WTC11 (cell line): ENCODE measurements around the gene MYL4. TPM values are rescaled to one million over a fixed set of nuclear protein-coding genes. Genes with fewer than 3 reads are reported as not detected.

Experiments
- ATAC-seq: fragments of 200-7000 bp; cut with Tn5 transposase; 2 replicates; pipeline ENCODE4 v1.10.0; 2021; ENCODE audit warnings: mild to moderate bottlenecking, moderate library complexity
- CTCF ChIA-PET: fragments of 300-600 bp; sonication (Branson Sonifier 250); formaldehyde crosslinking; loops from one replicate; lab custom pipeline; 2021; ENCODE audit warnings: antibody characterized with exemption; lab: Charles Lee
- POLR2A ChIA-PET: fragments of 350-600 bp; sonication (Branson Sonifier 250); formaldehyde crosslinking; loops from one replicate; lab custom pipeline; 2021; ENCODE audit warnings: antibody characterized with exemption; lab: Charles Lee
- DNase-seq: peaks from one replicate; pipeline ENCODE4 v3.0.0; 2021; ENCODE audit warnings: low spot score
- H3K27ac Mint-ChIP-seq: 2 replicates; pipeline ENCODE4 v1.8.0; 2021; ENCODE audit warnings: mixed read lengths
- H3K27me3 Mint-ChIP-seq: 2 replicates; pipeline ENCODE4 v1.8.0; 2021; ENCODE audit warnings: low read depth, mild to moderate bottlenecking, moderate library complexity, mixed read lengths
- H3K36me3 Mint-ChIP-seq: 2 replicates; pipeline ENCODE4 v1.8.0; 2021; ENCODE audit warnings: mixed read lengths
- H3K4me1 Mint-ChIP-seq: 2 replicates; pipeline ENCODE4 v1.8.0; 2022; ENCODE audit warnings: mixed read lengths
- H3K4me3 Mint-ChIP-seq: 2 replicates; pipeline ENCODE4 v1.8.0; 2021; ENCODE audit warnings: mild to moderate bottlenecking, moderate library complexity, mixed read lengths
- H3K9me3 Mint-ChIP-seq: 2 replicates; pipeline ENCODE4 v1.8.0; 2021; ENCODE audit warnings: mixed read lengths
- EMX1 ChIP-seq: fragments of 250-450 bp; sonication (Bioruptor Pico); IDR thresholded peaks from 2 replicates; pipeline ENCODE4 v1.8.0; 2021; ENCODE audit warnings: mild to moderate bottlenecking
- ETV6 ChIP-seq: sonication (generic); formaldehyde crosslinking; IDR thresholded peaks from 2 replicates; pipeline ENCODE4 v1.8.1; 2022; ENCODE audit warnings: mild to moderate bottlenecking, missing genetic modification reagents
- FOXK1 ChIP-seq: sonication (generic); formaldehyde crosslinking; IDR thresholded peaks from 2 replicates; pipeline ENCODE4 v1.8.0; 2022; ENCODE audit warnings: mild to moderate bottlenecking, moderate library complexity, missing genetic modification reagents
- GRHL2 ChIP-seq: fragments of 250-450 bp; sonication (Bioruptor Pico); IDR thresholded peaks from 2 replicates; pipeline ENCODE4 v1.8.0; 2022; ENCODE audit warnings: mild to moderate bottlenecking, moderate library complexity; ENCODE audit not compliant: insufficient replicate concordance, severe bottlenecking
- NR1H2 ChIP-seq: sonication (generic); formaldehyde crosslinking; IDR thresholded peaks from 2 replicates; pipeline ENCODE4 v1.9.0; 2021; ENCODE audit warnings: mild to moderate bottlenecking, moderate library complexity, missing genetic modification reagents
- PREB ChIP-seq: sonication (generic); formaldehyde crosslinking; IDR thresholded peaks from 2 replicates; pipeline ENCODE4 v1.8.1; 2022; ENCODE audit warnings: mild to moderate bottlenecking, missing genetic modification reagents, moderate library complexity, borderline replicate concordance
- SMAD3 ChIP-seq: sonication (generic); formaldehyde crosslinking; IDR thresholded peaks from 2 replicates; pipeline ENCODE4 v1.8.0; 2022; ENCODE audit warnings: missing genetic modification reagents, mild to moderate bottlenecking, borderline replicate concordance
- SOX15 ChIP-seq: fragments of 250-450 bp; sonication (Bioruptor Pico); IDR thresholded peaks from 2 replicates; pipeline ENCODE4 v1.9.0; 2021; ENCODE audit warnings: mild to moderate bottlenecking
- TEAD4 ChIP-seq: sonication (generic); formaldehyde crosslinking; IDR thresholded peaks from 2 replicates; pipeline ENCODE4 v1.8.0; 2022; ENCODE audit warnings: mild to moderate bottlenecking, missing genetic modification reagents
- ZNF416 ChIP-seq: fragments of 250-450 bp; sonication (Bioruptor Pico); IDR thresholded peaks from 2 replicates; pipeline ENCODE4 v1.9.0; 2021; ENCODE audit warnings: mild to moderate bottlenecking, inconsistent platforms
- ZNF532 ChIP-seq: fragments of 250-450 bp; sonication (Bioruptor Pico); IDR thresholded peaks from 2 replicates; pipeline ENCODE4 v1.9.0; 2021; ENCODE audit warnings: mild to moderate bottlenecking, borderline replicate concordance
- total RNA-seq: library from RNA; stranded (reverse); gene quantifications from 3 replicates; pipeline ENCODE4 v1.2.3, GENCODE V29; 2021
- TF ChIP-seq, protein P1 (sequence below): fragments of 250-450 bp; sonication (Bioruptor Pico); IDR thresholded peaks from 2 replicates; pipeline ENCODE4 v1.9.0; 2021; ENCODE audit warnings: mild to moderate bottlenecking
- TF ChIP-seq, protein P2 (sequence below): sonication (generic); formaldehyde crosslinking; IDR thresholded peaks from 2 replicates; pipeline ENCODE4 v1.8.1; 2022; ENCODE audit warnings: missing genetic modification reagents, borderline replicate concordance
- TF ChIP-seq, protein P3 (sequence below): sonication (generic); formaldehyde crosslinking; IDR thresholded peaks from 2 replicates; pipeline ENCODE4 v1.8.0; 2022; ENCODE audit warnings: mild to moderate bottlenecking, missing genetic modification reagents
- TF ChIP-seq, protein P4 (sequence below): sonication (generic); formaldehyde crosslinking; IDR thresholded peaks from 2 replicates; pipeline ENCODE4 v1.8.1; 2023; ENCODE audit warnings: mild to moderate bottlenecking, missing genetic modification reagents, borderline replicate concordance

The MYL4 gene
- total RNA-seq, 1 experiment from 2014 or later: 0.50 TPM

DNA sequence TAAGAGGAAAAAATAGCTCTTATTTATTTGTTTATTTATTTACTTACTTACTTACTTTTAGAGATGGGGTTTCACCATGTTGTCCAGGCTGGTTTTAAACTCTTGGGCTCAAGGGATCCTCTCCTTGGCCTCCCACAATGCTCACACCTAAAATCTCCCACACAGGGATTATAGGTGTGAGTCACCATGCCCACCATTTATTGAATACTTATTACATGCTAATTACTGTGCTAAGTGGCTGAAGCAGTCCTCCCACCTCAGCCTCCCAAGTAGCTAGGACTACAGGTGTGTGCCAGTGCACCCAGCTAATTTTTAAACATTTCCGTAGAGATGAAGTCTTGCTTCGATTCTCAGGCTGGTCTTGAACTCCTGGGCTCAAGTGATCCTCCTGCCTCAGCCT, 33.5 kb downstream of the MYL4 start (continued):
- TF ChIP-seq, protein P1, sequence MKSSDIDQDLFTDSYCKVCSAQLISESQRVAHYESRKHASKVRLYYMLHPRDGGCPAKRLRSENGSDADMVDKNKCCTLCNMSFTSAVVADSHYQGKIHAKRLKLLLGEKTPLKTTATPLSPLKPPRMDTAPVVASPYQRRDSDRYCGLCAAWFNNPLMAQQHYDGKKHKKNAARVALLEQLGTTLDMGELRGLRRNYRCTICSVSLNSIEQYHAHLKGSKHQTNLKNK: no peak
- no peak for TF ChIP-seq NR1H2 (CRISPR knock-in tag)
- no peak for TF ChIP-seq SMAD3 (CRISPR knock-in tag)
- no peak for TF ChIP-seq FOXK1 (CRISPR knock-in tag)
- TF ChIP-seq EMX1 (CRISPR knock-in tag): no peak

- ATAC-seq (no peak), DNase-seq (no peak)
- no peaks in the 10 kb centered on the region for H3K9me3 Mint-ChIP-seq
- CTCF ChIA-PET: interaction anchor here (0.8 to 1.3 kb wide), 2 partner anchors 71 to 72 kb away, joined by 3 to 4 read pairs; no protein-coding TSS in a partner anchor
- TF ChIP-seq, protein P2, sequence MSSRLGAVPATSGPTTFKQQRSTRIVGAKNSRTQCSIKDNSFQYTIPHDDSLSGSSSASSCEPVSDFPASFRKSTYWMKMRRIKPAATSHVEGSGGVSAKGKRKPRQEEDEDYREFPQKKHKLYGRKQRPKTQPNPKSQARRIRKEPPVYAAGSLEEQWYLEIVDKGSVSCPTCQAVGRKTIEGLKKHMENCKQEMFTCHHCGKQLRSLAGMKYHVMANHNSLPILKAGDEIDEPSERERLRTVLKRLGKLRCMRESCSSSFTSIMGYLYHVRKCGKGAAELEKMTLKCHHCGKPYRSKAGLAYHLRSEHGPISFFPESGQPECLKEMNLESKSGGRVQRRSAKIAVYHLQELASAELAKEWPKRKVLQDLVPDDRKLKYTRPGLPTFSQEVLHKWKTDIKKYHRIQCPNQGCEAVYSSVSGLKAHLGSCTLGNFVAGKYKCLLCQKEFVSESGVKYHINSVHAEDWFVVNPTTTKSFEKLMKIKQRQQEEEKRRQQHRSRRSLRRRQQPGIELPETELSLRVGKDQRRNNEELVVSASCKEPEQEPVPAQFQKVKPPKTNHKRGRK (CRISPR knock-in tag): peak; percentile 43; the same call in 1 of the 2 replicates
- TF ChIP-seq, protein P3, sequence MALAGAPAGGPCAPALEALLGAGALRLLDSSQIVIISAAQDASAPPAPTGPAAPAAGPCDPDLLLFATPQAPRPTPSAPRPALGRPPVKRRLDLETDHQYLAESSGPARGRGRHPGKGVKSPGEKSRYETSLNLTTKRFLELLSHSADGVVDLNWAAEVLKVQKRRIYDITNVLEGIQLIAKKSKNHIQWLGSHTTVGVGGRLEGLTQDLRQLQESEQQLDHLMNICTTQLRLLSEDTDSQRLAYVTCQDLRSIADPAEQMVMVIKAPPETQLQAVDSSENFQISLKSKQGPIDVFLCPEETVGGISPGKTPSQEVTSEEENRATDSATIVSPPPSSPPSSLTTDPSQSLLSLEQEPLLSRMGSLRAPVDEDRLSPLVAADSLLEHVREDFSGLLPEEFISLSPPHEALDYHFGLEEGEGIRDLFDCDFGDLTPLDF (CRISPR knock-in tag): no peak
- H3K4me3 Mint-ChIP-seq: no peak overlapping the region
- H3K27ac Mint-ChIP-seq: no peak overlapping the region
- H3K36me3 Mint-ChIP-seq: no peaks in the 10 kb centered on the region
- POLR2A ChIA-PET: no interaction called here
- H3K27me3 Mint-ChIP-seq: peaks cover 4% of the 10 kb centered on the region; the same call in 1 of the 2 replicates
- H3K4me1 Mint-ChIP-seq: 0 out of 2 replicates have a peak, but pooled peaks cover 4% of the 10 kb centered on the region
Measured at GRCh38 chr17:47243737-47244598, 34.8 kb downstream of the MYL4 start.

- Mint-ChIP-seq H3K27ac (no peak overlapping the region), H3K36me3 (no peaks in the 10 kb centered on the region), H3K9me3 (no peaks in the 10 kb centered on the region), H3K4me3 (no peak overlapping the region), H3K27me3 (peaks cover 4% of the 10 kb centered on the region; the same call in 1 of the 2 replicates), H3K4me1 (0 out of 2 replicates have a peak, but pooled peaks cover 4% of the 10 kb centered on the region)
- ChIA-PET POLR2A (no interaction called here), CTCF (interaction anchor here (1.3 kb wide), 1 partner anchor 71 kb away, joined by 3 read pairs; no protein-coding TSS in a partner anchor)
- ATAC-seq: no peak
- DNase-seq: no peak
- TF ChIP-seq GRHL2 (CRISPR knock-in tag) (no peak), ZNF416 (CRISPR knock-in tag) (no peak), TEAD4 (no peak), ZNF532 (CRISPR knock-in tag) (no peak), PREB (no peak), SOX15 (CRISPR knock-in tag) (no peak), ETV6 (no peak)
- TF ChIP-seq, protein P4, sequence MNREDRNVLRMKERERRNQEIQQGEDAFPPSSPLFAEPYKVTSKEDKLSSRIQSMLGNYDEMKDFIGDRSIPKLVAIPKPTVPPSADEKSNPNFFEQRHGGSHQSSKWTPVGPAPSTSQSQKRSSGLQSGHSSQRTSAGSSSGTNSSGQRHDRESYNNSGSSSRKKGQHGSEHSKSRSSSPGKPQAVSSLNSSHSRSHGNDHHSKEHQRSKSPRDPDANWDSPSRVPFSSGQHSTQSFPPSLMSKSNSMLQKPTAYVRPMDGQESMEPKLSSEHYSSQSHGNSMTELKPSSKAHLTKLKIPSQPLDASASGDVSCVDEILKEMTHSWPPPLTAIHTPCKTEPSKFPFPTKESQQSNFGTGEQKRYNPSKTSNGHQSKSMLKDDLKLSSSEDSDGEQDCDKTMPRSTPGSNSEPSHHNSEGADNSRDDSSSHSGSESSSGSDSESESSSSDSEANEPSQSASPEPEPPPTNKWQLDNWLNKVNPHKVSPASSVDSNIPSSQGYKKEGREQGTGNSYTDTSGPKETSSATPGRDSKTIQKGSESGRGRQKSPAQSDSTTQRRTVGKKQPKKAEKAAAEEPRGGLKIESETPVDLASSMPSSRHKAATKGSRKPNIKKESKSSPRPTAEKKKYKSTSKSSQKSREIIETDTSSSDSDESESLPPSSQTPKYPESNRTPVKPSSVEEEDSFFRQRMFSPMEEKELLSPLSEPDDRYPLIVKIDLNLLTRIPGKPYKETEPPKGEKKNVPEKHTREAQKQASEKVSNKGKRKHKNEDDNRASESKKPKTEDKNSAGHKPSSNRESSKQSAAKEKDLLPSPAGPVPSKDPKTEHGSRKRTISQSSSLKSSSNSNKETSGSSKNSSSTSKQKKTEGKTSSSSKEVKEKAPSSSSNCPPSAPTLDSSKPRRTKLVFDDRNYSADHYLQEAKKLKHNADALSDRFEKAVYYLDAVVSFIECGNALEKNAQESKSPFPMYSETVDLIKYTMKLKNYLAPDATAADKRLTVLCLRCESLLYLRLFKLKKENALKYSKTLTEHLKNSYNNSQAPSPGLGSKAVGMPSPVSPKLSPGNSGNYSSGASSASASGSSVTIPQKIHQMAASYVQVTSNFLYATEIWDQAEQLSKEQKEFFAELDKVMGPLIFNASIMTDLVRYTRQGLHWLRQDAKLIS (CRISPR knock-in tag): no peak
Measured at GRCh38 chr17:47244697-47245096, 35.5 kb downstream of the MYL4 start.
